HG02623 (cell line): ENCODE data around the gene FBXO38.

Experiments
- ATAC-seq: cut with Tn5 transposase; IDR thresholded peaks from one replicate; pipeline ENCODE4 v1.9.1; 2021; ENCODE audit warnings: moderate library complexity; ENCODE audit not compliant: unreplicated experiment

FBXO38 gene

DNA sequence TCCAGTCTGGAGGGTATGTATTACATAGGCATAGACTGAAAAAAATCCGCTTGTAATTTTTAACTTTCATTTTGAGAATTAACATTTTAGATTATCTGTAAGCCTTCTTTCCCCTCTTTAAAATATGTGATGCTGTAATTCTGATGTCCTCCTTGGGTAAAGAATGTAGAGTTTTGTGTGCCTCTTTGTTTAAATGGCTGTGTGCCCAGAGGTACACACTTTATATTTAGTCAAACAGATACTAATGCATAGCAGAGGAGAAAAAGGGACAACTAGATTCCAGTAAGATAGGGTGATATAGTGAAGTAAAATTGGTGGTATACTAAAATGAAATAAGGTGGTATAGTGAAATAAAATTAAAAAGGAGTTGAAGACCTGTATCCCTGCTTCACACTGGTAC lies 1.3 kb downstream of the FBXO38 start:
- no peak for ATAC-seq

DNA sequence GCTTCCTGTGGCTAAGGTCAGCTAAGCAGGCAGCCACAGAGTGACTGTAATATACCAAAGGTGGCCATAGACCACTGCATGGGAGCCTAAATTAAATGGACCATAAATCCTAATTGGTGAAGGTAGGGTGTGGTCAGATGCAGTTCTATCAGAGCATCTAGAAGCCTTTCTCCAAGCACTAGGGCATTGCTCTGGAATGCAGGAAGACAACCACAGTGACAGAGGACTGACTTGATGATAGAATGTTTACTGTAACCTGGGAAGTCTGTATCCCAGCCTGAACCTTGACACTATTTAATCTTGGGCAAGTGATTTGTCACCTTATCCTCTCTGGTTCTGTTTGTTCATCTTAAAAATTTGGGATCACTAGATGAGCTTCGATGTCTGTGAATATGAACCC lies 2.3 kb downstream of the FBXO38 start:
- ATAC-seq = no peak

DNA sequence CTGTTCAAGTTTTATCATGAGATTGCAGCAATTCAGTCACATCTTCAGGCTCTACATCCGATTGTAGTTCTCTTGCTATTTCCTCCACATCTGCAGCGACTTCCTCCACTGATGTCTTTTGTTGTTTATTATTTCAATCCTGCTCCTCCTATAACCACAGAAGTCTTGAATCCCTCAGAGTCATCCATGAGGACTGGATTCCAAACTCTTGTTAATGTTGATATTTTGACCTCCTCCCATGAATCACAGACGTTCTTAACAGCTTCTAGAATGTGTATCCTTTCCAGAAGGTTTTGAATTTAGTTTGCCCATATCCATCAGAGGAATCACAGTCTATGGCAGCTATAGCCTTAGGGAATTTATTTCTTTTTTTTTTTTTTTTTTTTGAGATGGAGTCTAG lies 3.6 kb downstream of the FBXO38 start:
- ATAC-seq = no peak

DNA sequence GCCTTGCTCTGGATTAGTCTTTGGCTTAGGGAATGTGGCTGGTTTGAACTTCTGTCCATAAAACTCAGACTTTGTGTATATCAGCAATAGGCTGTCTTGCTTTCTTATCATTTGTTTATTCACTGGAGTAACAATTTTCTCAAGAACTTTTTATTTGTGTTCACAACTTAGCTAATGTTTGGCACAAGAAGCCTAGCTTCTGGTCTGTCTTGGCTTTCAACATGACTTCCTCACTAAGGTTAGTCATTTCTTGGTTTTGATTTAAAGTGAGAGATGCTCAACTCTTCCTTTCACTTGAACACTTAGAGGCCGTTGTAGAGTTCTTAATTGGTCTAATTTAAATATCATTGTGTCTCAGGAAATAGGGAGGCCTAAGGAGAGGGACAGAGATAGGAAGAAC lies 4.9 kb downstream of the FBXO38 start:
- no peak for ATAC-seq

DNA sequence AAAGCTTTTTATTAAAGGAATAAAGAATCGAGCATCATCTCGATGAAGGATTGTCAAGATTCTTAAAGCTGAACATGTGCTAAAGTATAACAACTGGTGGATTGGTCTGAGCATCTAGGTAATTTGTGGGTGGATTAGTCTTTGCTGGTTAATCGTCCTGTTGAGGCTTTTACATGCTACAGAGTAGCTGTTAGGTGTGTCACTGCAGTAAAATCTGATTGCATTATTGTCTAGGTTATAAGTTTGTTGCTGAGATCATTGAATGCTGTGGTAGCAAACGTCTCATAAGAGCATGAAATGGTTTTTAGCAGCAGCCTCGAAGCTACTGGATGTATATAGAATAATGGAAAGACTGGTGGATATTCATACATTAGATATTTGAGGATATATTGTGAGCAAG lies 7.2 kb downstream of the FBXO38 start:
- no peak for ATAC-seq

DNA sequence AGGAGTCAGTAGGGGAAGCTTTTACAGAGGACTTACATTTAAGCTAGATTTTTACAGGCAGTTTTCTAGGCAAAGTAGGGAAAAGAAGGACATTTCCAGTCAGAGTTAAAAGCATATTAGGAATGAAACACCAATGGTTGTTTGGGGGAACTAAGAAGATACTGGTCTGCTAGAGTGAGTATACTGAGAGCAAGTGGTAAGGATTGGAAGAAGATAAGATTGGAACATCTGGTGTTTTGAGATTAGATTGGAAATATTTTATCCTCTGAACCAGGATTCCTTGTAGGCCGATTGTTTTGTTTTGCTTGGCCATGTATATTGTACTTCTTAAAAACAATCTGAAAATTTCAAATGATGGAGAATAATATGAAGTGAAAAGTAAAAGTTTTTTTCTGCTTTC lies 7.7 kb downstream of the FBXO38 start:
- ATAC-seq = no peak

DNA sequence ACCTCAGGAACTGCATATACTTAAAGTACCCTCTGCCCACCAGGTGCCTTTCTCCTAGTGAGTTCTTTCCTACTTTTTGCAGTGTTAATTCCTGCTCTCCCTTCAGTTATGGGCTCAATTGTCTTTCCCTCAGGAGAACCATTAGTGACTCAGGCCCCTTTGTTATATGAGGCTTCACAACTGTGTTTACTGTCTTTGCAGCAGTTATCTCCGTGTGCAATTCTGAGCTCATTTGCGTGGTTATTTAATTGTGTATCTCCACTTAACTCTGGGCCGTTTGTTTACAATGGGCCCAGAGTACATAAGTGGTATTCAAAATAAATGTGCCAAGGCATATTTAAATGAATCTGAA lies 9.6 kb downstream of the FBXO38 start:
- ATAC-seq = no peak

DNA sequence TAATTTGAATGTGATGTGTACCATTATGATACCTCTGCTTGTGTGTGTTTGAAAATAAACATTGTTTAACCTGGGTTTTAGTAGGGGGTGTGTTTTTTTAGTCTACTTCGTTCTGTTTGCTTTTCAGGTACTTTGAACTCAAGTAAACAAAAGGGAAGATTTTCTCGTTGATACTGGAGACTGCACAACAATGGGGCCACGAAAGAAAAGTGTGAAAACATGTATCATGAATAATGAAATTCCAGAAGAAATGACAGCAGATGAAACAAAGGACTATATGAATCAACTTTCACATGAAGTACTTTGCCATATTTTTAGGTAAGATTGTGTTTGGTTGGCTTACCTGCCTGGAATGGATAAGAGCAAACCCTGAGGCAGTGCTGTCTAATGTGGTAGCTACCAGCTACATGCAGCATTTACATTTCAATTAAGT lies 10.8 kb downstream of the FBXO38 start:
- no peak for ATAC-seq

DNA sequence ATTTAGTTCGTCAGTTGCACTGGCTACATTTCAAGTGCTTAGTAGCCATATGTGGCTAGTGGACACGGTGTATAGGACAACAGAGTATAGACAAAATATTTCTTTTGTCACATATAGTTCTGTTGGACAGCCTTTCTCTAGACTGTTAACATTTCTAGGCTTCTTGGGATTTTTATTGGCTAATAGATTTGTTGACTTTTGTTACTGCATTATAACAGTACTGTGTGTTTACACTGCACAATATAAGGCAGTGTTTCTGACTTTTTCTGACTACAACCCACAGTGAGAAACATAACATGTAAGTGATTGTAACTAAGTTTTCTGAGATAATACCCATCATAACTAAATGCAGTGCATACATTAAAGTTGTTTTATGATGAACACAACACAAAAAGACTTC lies 11.3 kb downstream of the FBXO38 start:
- no peak for ATAC-seq

DNA sequence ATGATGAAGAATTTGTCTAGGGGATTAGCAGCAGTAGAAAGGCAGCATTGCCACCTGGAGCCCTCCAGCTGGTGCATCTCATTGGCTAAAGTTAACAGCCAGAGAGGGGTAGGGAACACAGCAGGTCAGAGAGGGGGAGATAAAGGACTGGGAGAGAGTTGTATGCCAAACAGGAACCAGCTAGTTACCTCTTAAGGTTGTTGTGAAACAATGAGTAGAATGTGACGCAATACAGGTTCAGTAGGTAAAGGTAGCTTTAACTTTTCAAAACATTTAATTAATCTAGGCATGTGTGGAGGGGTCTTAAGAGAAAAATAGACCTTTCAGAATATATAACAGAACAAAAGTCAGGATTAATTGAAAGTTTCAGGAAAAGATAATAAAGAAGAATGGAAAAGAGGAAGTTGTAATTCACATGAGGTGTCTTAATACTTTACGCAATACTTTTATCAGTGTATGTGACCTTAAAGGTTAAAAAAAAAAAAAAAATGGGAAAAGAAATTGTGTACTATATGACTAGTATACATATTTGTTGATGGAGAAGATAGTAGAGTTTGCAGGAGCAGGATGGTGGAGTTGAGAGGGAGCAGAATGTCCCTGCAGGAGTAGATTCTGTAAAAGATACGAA lies 14.3 kb downstream of the FBXO38 start:
- ATAC-seq = no peak

DNA sequence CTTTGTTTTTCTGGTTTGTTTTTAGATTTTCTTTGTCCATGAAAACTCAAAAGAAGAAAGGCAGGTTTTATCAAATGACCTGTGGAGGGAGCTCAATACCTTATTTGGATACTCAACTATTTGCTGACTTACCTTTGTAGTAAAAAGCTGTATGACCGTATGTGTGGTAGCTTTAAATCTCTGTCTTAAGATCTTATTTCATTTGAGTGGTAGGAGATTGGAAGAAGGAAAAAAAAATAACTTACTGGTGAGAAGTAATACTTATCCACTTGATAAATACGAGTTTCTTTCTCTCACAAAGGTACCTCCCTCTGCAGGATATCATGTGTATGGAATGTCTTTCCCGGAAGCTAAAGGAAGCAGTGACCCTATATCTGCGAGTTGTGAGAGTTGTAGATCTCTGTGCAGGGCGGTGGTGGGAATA lies 15.0 kb downstream of the FBXO38 start:
- ATAC-seq = no peak

DNA sequence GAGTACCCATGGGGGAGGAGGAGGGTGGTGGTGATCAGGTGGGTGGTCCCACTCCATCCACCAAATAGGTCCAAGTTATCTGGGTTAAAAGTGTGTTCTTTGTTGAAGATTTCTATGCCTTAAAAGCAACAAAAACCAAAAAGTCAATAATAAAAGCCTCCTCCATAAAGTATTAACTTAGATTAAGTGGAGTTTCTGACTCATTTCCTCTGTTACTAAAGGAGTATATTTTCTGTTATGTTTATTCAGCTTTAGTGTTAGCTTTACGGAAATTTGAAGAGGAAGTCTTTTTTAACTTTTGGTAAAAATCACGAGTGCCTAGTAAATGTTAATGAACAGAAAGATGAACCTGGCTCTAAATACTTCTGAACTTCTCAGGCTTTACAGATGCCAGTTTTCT lies 17.8 kb downstream of the FBXO38 start:
- no peak for ATAC-seq

DNA sequence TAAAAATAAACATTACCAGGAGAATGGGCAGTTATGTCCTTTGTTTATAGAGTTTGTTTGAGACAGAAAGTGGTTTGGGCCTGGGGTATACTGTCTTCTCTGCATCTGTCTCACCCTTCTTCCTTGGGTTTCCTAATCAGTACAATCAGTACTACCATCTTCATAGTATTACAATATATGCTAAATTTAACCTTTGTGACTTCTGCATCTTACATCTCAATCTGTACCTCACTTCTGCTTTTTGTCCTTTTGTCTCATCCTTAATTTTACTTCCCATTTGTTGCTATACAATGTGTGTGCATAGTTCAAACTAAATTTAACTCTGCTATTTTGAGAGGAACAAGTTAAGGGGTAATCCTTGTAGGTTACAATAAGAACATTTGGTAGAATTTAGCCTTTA lies 19.6 kb downstream of the FBXO38 start:
- ATAC-seq = peak; percentile 76

DNA sequence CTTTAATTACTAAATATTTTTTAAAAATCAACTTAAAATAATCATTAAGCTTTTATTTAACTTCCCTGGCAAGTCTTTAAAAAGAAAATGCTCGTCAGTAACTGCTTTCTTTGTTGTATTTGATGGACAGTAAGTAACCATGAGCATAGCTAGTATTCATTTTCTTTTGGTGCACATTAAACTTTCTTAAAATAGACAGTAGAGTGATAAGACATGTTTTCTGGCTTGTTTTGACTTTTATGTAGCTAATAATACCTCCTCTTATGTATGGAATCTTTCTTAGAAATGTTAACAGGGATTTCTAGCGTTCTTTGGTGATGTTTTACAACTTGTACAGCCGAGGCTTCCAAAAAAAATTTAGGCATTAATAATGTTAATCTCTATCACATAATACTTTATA lies 22.6 kb downstream of the FBXO38 start:
- no peak for ATAC-seq

DNA sequence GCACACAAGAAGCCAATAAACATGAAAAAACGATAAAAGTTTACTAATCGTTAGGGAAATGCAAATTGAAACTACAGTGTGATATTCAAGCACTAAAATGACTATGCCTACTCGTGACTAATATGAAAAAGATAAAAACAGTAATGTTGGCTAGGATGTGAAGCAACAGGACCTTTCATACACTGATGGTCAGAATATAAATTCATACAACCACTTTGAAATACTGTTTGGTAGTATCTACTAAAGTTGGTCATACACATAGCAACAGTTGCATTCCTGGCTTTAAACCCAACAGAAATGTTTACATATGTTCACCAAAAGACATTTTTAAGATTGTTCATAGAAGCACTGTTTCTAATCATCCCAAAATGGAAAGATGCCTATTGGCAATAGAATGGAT lies 24.3 kb downstream of the FBXO38 start:
- ATAC-seq = no peak

DNA sequence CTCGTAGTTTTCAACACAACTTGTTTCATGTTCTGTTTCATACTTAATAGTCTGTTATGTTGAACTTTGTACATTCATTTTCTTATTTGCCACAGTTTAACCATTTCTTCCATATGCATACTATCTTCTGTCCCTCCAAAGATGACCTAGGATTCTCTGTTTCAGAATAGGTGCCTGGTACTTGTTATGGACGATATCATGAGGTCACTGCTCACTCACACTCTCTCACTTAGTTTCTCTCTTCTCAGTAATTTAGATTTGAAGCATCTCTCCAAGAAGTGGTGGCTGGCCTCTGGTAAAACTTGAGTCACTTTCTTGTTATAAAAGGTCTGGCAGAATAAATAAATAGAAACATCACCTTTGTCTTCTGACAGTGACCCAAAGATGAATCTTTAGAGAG lies 28.4 kb downstream of the FBXO38 start:
- ATAC-seq = no peak

DNA sequence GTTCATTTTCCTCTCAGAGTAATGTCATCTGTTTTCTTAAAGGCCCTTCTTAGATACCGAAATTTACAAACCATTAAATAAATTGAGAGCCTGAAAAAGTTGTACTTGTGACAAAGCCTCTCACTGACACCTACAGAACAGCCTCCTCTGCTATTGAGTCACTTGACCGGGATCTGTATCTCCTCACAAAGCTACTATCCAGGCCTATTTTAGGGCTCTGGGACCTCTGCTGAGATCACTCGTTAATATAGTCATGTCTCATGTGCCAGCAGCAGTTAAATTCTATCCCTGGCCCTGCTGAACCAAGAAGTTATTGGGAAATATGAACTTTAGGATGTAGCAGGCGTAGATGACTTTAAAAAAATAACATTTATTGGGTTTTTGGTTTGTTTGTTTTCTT lies 31.1 kb downstream of the FBXO38 start:
- ATAC-seq = no peak

DNA sequence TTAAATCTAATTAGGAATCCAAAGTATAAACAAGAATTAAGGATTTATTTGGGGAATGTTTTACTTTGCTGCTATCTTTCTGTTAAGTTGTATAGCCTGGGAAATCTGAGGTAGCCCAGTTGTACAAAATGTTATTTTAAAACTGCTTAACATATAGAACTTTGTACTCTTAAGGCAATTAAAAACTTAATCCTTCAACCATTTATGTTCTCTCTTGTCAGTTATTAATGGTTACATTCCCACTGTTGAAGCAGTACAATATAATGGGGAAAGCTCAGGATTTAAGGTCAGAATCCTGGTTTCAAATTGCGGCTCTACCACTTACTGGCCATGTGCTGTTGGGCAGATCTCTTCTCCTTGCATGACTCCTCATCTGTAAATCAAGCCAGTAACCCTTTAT lies 32.7 kb downstream of the FBXO38 start:
- no peak for ATAC-seq

DNA sequence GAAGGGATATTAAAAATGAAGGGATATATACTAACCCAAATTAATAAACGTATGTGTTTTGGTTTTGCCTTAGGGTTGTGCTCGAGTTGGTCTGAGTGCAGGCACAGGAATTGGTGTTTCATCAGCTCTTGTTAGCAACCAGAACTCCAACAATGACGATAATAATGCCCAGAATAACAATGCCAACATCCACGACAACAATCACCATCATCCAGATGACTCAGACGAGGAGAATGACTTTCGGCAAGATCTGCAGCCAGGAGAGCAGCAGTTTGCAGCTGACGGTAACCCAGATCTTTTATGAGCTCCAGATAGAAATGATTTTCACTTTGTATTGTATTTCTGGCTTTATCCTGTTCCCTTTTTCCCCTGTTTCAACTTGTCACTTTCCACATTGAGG lies 33.2 kb downstream of the FBXO38 start:
- ATAC-seq = no peak

DNA sequence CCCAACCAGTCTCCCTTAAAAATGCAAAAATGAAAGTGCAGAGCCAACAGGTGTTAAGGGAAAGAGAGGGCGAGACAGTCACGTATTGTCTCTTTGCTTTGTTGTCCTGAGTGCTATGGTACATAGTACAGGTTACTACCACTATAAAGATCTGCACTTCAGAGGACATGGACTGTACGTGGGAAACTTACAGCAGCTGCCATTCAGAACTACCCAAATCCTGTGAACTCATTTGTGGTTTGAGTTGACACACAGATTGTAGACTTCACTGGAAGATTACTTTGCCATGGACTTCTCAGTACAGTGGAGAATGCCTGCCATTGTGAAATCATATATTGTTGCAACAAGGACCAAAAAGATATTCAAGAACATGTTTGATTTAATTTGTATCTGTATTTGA lies 34.8 kb downstream of the FBXO38 start:
- ATAC-seq = no peak

DNA sequence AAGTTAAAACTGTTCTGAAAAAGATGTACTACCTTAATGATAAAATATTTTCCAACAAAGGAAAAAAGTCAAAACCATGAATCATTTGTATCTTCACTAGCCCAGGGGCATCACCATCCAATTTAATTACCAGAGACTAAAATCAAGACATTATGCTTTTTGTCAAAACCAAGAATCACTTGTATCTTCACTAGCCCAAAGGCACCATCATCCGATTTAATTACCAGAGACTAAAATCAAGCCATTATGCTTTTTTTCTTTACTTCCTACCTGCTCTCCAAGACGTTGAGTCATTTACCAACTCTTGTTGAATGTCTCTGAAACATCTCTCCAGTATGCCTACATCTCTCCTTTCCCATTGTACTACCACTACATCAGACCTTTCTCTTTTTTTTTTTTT lies 37.9 kb downstream of the FBXO38 start:
- no peak for ATAC-seq

DNA sequence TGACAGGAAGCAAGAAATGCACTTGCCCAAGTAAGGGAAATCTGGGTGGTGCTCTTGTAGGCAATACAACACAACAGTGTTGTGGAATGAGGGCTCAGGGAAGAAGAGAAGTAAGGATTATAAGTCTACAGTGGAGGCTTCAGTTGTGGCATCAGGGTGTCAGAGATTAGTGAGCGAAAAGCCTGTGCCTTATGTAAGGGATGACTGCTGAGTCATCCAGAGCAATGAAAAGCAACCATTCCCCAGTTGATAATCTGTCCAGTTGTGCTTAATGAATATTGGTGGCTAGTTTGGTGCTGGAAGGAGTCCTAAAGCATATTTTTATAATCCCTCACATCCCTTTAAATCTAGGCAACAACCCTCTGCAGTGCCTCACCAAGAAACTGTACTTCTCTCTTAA lies 42.0 kb downstream of the FBXO38 start:
- ATAC-seq = no peak

DNA sequence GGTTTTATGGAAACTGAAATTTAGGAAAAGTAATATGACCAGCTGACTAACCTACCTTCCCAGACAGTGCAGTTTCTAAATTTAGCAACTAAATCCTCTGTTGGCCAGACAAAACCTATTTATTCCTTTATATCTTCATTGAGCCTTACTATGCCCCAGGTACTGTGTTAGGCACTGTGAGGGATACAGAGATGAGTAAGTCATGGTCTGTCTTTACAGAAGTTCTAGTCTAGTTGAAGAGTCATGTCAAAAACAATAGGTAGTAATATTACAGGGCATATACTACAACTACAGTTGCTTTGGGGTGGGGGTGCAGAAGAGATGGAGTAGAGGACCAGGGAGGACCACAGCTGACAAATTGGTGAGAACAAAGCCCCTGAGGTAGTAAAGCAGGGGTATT lies 42.8 kb downstream of the FBXO38 start:
- ATAC-seq = no peak
